ENCODE results near the gene SYT9.

GRCh38 chr11:7202412-7202811 is 49.3 kb upstream of the SYT9 start:
- no peak for TF ChIP-seq EZH2 (IDR thresholded peaks at IDR 0.05; ENCODE audit: borderline replicate concordance, insufficient read depth, low read depth, low read length, poor library complexity, severe bottlenecking)
- no peak for TF ChIP-seq CTCF (IDR thresholded peaks at IDR 0.05)

Data from B cell (primary cell).